NB4 (cell line): ENCODE data around the gene SOX30.

ENCODE experiments used
- CTCF ChIP-seq: IDR thresholded peaks from one replicate; pipeline ENCODE4 v1.5.1; 2012; ENCODE audit warnings: low read depth, low read length
- POLR2A ChIP-seq: IDR thresholded peaks from 2 replicates; pipeline ENCODE4 v1.6.1; 2011; ENCODE audit warnings: mild to moderate bottlenecking; ENCODE audit not compliant: insufficient read length; ENCODE audit errors: extremely low read depth

- no peak for TF ChIP-seq CTCF
- no peak for TF ChIP-seq POLR2A
Measured at GRCh38 chr5:157626831-157627230, 25.4 kb downstream of the SOX30 start.
